GM18498 (cell line): ENCODE results near the gene KMT5C.

Experiments
- ATAC-seq: cut with Tn5 transposase; IDR thresholded peaks from one replicate; pipeline ENCODE4 v1.9.1; 2021; ENCODE audit warnings: mild to moderate bottlenecking, moderate library complexity; ENCODE audit not compliant: unreplicated experiment

KMT5C gene

DNA sequence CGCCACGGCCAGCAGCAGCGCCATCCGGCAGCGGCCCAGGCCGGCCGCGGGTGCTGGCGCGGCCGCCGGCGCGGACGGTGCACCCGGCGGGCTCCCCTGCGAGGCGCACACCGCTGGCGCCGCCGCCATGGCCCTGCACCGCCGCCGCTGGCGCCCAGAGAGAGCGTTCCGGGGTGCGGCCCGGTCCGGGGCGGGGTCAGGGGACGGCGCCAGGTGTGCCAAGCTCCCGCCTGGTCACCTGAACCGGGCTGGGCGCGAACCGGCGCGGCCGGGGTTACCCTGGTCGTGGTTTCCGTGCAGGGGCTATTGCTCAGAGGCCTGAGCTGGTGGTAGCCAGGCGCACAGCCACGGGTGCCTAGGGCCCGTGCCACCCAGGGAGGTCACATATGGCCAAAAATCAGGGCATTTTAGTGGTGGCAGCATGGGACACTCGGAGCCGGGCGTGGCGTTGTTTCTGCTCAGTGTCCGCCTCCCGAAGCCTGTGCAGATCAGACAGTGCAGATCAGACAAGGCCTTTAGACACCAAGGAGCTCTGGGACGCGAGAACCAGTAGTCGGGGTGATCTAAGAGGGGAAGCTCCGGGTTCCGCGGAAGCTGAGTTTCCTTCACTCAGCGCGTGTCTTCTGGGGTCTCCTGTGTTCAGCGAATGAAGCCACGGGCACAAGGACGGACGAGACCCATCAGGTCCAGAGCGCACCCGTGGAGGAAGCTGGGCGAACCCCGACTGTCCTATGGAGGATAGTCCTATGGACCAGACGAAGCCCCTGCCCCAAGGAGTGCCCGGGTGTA, 44.6 kb downstream of the KMT5C start, which contains the start of gene TMEM238:
TSS of gene TMEM238 (minus strand) at position 162 of the 789 bp plus-strand sequence. CDS start at position 129, 33 bp downstream.
- no peak for ATAC-seq

GRCh38 chr19:55384920-55385723, 45.4 kb downstream of the KMT5C start:
- peak; percentile 64 for ATAC-seq

DNA sequence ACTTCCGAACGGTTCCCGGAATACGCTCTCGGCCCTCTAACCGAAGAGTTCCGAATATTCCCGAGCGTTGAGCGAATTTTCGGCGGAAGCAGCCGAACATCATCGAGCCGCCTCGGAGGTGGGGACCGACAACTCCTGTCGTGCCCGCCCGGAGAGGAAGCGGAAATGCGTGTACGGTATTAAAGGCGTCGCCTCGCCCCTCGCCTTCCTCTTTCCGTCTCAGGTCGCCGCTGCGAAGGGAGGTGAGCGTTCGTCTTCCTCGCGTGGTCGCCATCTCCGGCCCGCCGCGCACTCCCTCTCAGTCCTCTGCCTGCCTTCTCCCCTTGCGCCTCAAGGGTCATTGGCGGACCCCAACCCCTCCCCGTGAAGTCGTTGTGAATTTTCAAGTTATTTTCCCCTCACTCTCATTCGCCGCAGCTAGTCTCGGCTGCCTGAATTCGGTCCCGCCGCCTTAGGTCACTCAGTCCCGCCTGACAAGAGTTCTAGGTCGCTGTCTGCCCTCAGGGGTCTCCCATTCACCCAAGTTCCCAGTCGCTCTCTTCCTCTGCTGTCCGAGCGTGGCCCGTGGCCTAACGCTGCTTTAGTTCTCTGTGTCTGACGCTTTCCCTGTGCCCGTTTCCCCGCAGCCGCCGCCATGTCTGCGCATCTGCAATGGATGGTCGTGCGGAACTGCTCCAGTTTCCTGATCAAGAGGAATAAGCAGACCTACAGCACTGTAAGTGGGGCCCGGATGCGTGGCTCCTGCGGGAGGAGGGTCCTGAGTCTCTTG, 46.2 kb downstream of the KMT5C start, which contains the start of gene RPL28:
TSS of gene RPL28 (plus strand) at position 209 of the 769 bp plus-strand sequence. CDS start at position 635, 426 bp downstream.
- ATAC-seq: peak; percentile 63

DNA sequence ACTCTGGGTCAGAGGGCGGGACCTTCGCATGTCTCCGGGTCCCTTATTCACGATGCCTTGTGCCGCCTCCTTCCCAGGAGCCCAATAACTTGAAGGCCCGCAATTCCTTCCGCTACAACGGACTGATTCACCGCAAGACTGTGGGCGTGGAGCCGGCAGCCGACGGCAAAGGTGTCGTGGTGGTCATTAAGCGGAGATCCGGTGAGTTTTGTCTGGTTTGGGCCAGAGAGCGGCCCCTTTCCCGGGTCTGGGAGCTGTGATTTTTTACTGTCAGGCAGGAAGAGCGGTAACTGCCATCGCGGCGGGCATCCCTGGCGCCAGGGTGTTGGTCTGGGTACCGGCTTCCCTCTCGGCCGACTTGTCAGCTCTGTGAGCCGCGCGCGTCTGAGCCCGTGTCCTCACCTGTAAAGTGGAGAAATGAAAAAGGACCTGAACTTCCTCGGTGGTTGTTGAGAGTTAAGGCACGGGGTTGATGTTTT, 46.9 kb downstream of the KMT5C start:
- no peak for ATAC-seq

DNA sequence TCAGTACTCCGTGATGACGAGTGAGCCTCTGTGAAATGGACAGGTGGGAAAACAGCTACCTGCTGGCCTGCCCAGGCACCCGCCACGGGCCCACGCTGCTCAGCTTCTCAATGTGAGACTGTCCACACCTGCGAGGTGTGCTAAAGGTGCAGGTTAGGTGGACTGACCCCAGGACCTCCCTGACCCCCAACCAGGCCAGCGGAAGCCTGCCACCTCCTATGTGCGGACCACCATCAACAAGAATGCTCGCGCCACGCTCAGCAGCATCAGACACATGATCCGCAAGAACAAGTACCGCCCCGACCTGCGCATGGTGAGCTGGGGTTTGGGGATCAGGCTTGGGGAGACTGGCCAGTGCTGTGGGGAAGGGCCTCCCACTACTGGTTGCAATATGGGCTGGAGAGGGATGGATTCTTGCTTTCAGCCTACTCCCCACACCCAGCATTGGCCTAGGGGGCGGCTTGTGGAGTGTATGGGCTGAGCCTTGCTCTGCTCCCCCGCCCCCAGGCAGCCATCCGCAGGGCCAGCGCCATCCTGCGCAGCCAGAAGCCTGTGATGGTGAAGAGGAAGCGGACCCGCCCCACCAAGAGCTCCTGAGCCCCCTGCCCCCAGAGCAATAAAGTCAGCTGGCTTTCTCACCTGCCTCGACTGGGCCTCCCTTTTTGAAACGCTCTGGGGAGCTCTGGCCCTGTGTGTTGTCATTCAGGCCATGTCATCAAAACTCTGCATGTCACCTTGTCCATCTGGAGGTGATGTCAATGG, 48.2 kb downstream of the KMT5C start:
- ATAC-seq: no peak

GRCh38 chr19:55389386-55390317, 50.0 kb downstream of the KMT5C start:
- no peak for ATAC-seq

DNA sequence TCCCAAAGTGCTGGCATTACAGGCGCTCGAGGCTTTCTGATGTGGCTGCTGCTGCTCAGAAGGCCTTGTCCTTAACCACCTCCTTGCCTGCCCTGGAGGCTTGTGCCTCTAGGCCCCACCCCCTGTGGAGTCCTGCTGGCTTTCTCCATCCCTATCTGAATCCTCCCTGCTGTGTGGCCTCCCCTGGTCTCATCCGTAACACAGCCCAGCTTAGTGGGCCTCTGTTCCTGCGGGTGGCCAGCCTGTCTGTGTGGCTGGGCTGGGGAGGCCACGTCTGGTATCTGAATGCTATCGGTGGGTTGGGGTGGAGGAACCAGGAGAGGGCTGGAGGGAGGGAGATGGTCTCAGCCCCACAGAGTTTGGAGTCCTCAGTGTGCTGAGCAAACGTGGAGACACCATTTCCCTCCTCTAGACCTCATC, 50.8 kb downstream of the KMT5C start:
- no peak for ATAC-seq

DNA sequence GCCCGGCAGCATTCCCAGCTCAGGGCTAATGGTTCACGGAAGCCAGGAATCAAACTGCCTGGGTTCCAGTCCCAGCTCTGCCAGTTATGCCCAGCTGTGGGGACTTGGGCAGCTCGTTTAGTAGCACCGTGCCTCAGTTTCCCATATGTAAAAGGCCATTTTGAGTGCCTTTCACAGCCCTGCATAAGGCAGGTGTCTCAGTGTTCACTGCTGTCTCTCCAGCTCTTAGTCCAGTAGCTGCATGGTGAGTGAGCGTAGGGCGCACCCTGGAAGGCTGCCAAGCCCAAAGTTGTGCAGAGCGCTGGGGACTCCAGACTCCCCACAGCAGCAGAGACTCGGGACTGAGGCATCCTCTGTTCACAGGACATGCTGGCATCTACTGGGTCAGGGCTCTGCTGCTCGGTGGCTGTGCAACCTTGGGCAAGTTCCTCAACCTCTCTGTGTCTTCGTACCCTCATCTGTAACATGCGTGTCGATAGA, 51.6 kb downstream of the KMT5C start:
- no peak for ATAC-seq

DNA sequence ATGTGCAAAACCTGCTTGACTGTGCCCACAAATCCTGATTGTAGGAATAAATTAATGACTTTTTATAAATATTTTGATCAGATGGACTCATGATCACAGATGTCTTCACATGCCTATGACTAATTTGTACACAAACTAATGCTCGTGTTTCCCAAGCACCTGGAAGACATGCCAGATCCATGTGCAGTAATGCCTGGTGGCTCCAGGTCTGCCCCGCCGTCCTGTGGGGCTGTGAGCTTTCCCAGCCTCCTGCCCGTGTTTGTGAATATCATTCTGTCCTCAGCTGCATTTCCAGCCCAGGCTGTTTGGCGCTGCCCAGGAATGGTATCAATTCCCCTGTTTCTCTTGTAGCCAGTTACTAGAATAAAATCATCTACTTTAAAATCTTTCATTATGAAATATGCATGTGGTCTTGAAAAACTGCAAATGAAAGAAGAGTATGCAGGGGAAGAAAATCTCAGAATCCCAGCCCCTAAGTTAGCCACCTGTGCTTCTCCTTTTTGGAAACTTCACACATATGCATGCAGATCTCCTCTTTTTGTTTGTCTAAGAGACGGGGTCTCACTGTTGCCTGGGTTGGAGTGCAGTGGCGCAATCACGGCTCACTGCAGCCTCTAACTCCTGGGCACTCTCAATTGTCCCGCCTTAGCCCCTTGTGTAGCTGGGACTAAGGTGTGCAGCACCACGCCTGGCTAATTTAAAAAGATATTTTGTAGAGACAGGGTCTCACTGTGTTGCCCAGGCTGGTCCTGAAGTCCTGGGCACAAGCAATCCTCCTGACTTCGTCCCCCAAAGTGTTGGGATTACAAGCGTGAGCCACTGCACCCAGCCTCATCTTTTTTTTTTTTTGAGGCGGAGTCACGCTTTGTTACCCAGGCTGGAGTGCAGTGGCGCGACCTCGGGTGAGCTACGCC, 52.3 kb downstream of the KMT5C start:
- ATAC-seq: no peak

DNA sequence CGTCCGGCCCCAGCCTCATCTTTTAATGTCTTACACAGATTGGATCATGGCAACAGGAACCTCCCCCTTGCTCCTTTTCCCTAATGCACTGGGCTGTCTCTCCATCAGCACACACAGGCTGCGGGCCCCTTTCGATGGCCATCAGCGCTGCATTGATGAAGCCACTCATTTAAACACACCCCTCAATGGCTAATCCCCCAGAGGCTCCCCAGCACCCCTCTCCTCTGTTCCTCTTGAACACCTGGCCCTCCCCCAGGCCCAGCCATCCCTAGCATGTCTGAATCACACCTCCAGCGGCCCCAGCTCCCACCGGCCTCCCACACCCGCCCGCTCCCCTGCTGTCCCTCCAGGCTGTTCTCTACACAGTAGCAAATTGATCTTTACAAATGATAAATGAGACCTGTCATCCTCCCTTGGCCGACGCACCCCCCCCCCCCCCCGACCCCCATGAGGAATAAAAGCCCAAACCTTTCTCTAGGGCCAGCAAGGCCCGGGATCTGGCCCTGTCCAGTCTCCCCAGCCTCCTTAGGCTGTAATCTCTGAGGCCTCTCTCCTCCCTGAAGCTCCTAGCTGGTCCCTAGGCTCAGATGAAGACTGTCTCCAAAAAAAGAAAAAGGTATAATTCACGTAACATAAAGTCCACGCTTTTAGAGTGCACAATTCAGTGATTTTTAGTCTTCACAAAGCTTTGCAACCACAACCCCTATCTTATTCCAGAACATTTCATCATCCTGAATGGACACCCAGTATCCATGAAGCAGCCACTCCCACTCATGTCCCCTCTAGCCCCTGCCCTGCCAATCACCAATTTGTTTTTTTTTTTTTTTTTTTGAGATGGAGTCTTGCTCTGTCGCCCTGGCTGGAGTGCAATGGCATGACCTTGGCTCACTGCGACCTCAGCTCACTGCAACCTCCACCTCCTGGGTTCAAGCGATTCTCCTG, 53.4 kb downstream of the KMT5C start:
- ATAC-seq: no peak
